Fibroblast of lung (primary cell): ENCODE results near the gene GBP7.

Source experiments
- CTCF ChIP-seq, 2 donors: IDR thresholded peaks in 1 of 2; conservative IDR thresholded peaks in 1 of 2; 1 replicate in 1 of 2; 2 replicates in 1 of 2; pipeline ENCODE4 v1.5.1; 2011 to 2012; ENCODE audit warnings: low read length in 2 of 2, control low read depth in 1 of 2, inconsistent platforms in 1 of 2, low read depth in 1 of 2, mild to moderate bottlenecking in 1 of 2
- EZH2 ChIP-seq: IDR thresholded peaks from 2 replicates; pipeline ENCODE4 v1.5.1; 2012; ENCODE audit warnings: low read length, control low read depth, mild to moderate bottlenecking; ENCODE audit errors: missing control alignments

GRCh38 chr1:89143484-89143883 is 32.3 kb downstream of the GBP7 start:
- no peak for TF ChIP-seq CTCF (conservative IDR thresholded peaks at IDR 0.05 in 1 of 2, IDR thresholded peaks at IDR 0.05 in 1 of 2; ENCODE audit: low read depth in 1 of 2, low read length in 2 of 2)
- TF ChIP-seq EZH2 = no peak
